Endothelial cell (in vitro differentiated cells): ENCODE measurements around the gene COL11A2. TPM values are rescaled to one million over a fixed set of nuclear protein-coding genes. Genes with fewer than 3 reads are reported as not detected.

Experiments
- DNase-seq: peaks from one replicate; pipeline ENCODE4 v3.0.0; 2021; ENCODE audit warnings: low spot score
- H3K27ac Mint-ChIP-seq: one replicate; pipeline ENCODE4 v1.8.0; 2021; ENCODE audit warnings: mixed read lengths, inconsistent platforms; ENCODE audit not compliant: unreplicated experiment
- H3K27me3 Mint-ChIP-seq: one replicate; pipeline ENCODE4 v1.8.0; 2021; ENCODE audit warnings: mild to moderate bottlenecking, moderate library complexity, mixed read lengths, inconsistent platforms; ENCODE audit not compliant: unreplicated experiment
- H3K36me3 Mint-ChIP-seq: one replicate; pipeline ENCODE4 v1.8.0; 2021; ENCODE audit warnings: mild to moderate bottlenecking, low read depth, mixed read lengths, inconsistent platforms; ENCODE audit not compliant: unreplicated experiment
- H3K4me1 Mint-ChIP-seq: one replicate; pipeline ENCODE4 v1.8.0; 2021; ENCODE audit warnings: mild to moderate bottlenecking, mixed read lengths, inconsistent platforms; ENCODE audit not compliant: unreplicated experiment
- H3K4me3 Mint-ChIP-seq: one replicate; pipeline ENCODE4 v1.8.0; 2021; ENCODE audit warnings: mild to moderate bottlenecking, mixed read lengths, inconsistent platforms; ENCODE audit not compliant: unreplicated experiment
- H3K9me3 Mint-ChIP-seq: one replicate; pipeline ENCODE4 v1.8.0; 2021; ENCODE audit warnings: mixed read lengths, inconsistent platforms; ENCODE audit not compliant: unreplicated experiment
- CTCF ChIP-seq: fragments of 200-600 bp; sonication (generic); IDR thresholded peaks from one replicate; pipeline ENCODE4 v1.5.0; 2021; ENCODE audit warnings: antibody characterized with exemption; ENCODE audit not compliant: unreplicated experiment
- total RNA-seq: library from RNA; stranded (reverse); fragmentation: NEBNext Ultra II Directional; extraction: Animal tissue kit (Norgen Biotek cat#: 25700); gene quantifications from one replicate; pipeline ENCODE4 v1.2.1, GENCODE V29; 2021; ENCODE audit not compliant: unreplicated experiment

COL11A2 gene
- total RNA-seq, 1 donor from 2014 or later: 127 TPM

GRCh38 chr6:33128318-33128717 is 63.9 kb downstream of the COL11A2 start:
- Mint-ChIP-seq H3K36me3 (peaks cover 4% of the 10 kb centered on the region), H3K4me3 (no peak overlapping the region), H3K27ac (no peak overlapping the region), H3K4me1 (no peaks in the 10 kb centered on the region), H3K27me3 (peaks cover 1% of the 10 kb centered on the region), H3K9me3 (peaks cover 7% of the 10 kb centered on the region)
- no peak for DNase-seq
- TF ChIP-seq CTCF: no peak

- Mint-ChIP-seq H3K4me1 (no peaks in the 10 kb centered on the region), H3K27me3 (peaks cover 3% of the 10 kb centered on the region), H3K27ac (no peak overlapping the region), H3K4me3 (no peak overlapping the region), H3K36me3 (peaks cover 4% of the 10 kb centered on the region), H3K9me3 (peaks cover 9% of the 10 kb centered on the region)
- DNase-seq: peak; percentile 73
- TF ChIP-seq CTCF: peak; percentile 68
Measured at GRCh38 chr6:33126101-33126714, 66.1 kb downstream of the COL11A2 start.

GRCh38 chr6:33124947-33125346 is 67.3 kb downstream of the COL11A2 start:
- no peaks in the 10 kb centered on the region for H3K4me1 Mint-ChIP-seq
- DNase-seq: no peak
- no peak for TF ChIP-seq CTCF
- H3K36me3 Mint-ChIP-seq: peaks cover 4% of the 10 kb centered on the region
- H3K27me3 Mint-ChIP-seq: peaks cover 3% of the 10 kb centered on the region
- H3K9me3 Mint-ChIP-seq: peaks cover 9% of the 10 kb centered on the region
- H3K4me3 Mint-ChIP-seq: no peak overlapping the region
- no peak overlapping the region for H3K27ac Mint-ChIP-seq

GRCh38 chr6:33124525-33124901 is 67.8 kb downstream of the COL11A2 start:
- no peak overlapping the region for H3K4me3 Mint-ChIP-seq
- H3K9me3 Mint-ChIP-seq: peaks cover 9% of the 10 kb centered on the region
- DNase-seq: no peak
- peaks cover 3% of the 10 kb centered on the region for H3K27me3 Mint-ChIP-seq
- no peak overlapping the region for H3K27ac Mint-ChIP-seq
- TF ChIP-seq CTCF: no peak
- peaks cover 4% of the 10 kb centered on the region for H3K36me3 Mint-ChIP-seq
- no peaks in the 10 kb centered on the region for H3K4me1 Mint-ChIP-seq

GRCh38 chr6:33123732-33124524 is 68.3 kb downstream of the COL11A2 start:
- H3K36me3 Mint-ChIP-seq: peaks cover 4% of the 10 kb centered on the region
- H3K27ac Mint-ChIP-seq: no peak overlapping the region
- peak; percentile 75 for TF ChIP-seq CTCF
- no peaks in the 10 kb centered on the region for H3K4me1 Mint-ChIP-seq
- H3K27me3 Mint-ChIP-seq: peaks cover 3% of the 10 kb centered on the region
- H3K9me3 Mint-ChIP-seq: peaks cover 9% of the 10 kb centered on the region
- no peak overlapping the region for H3K4me3 Mint-ChIP-seq
- DNase-seq: no peak
